Heart right ventricle (tissue), 16 donors: ENCODE data around the gene ACP1. TPM values are rescaled to one million over a fixed set of nuclear protein-coding genes. Genes with fewer than 3 reads are reported as not detected.

ENCODE experiments used
- ATAC-seq, 8 donors: fragments of 200-7000 bp; cut with Tn5 transposase; one replicate each; pipeline ENCODE4 v1.9.1; 2020; ENCODE audit warnings: mild to moderate bottlenecking in 8 of 8, moderate library complexity in 8 of 8, moderate number of reproducible peaks in 1 of 8
- DNase-seq, 2 donors: peaks; one replicate each; pipeline ENCODE4 v3.0.0-alpha.2; 2020
- H3K27ac ChIP-seq, 10 donors: fragments of 200-600 bp; sonication (generic) in 2 of 10; one replicate each; pipeline versions ENCODE4 v1.5.0 to v1.8.0; 2020 to 2022; ENCODE audit warnings: mild to moderate bottlenecking in 3 of 10
- H3K27me3 ChIP-seq, 7 donors: fragments of 200-600 bp; one replicate each; pipeline ENCODE4 v1.8.0; 2021 to 2022; ENCODE audit warnings: mild to moderate bottlenecking in 2 of 7
- H3K36me3 ChIP-seq, 9 donors: fragments of 200-600 bp; sonication (generic) in 1 of 9; one replicate each; pipeline versions ENCODE4 v1.5.0 to v1.8.0; 2020 to 2022; ENCODE audit warnings: mild to moderate bottlenecking in 2 of 9
- H3K4me1 ChIP-seq, 9 donors: fragments of 200-600 bp; sonication (generic) in 1 of 9; one replicate each; pipeline versions ENCODE4 v1.5.0 to v1.8.0; 2020 to 2022; ENCODE audit warnings: mild to moderate bottlenecking in 4 of 9
- H3K4me3 ChIP-seq, 10 donors: fragments of 200-600 bp; sonication (generic) in 2 of 10; one replicate each; pipeline versions ENCODE4 v1.5.0 to v1.8.0; 2020 to 2022; ENCODE audit warnings: mild to moderate bottlenecking in 7 of 10, moderate library complexity in 2 of 10
- H3K9me3 ChIP-seq, 11 donors: fragments of 200-600 bp in 10 of 11; sonication (generic) in 2 of 11; one replicate each; pipeline versions ENCODE4 v1.5.0 to v1.8.0; 2013 to 2022; ENCODE audit warnings: mild to moderate bottlenecking in 2 of 11, control low read depth in 1 of 11, moderate library complexity in 1 of 11
- WGBS, 2 donors: extraction: QIAGEN DNeasy Blood & Tissue Kit; methylation state at CpG; one replicate each; pipeline ENCODE4 v1.1.7; 2013; ENCODE audit warnings: inconsistent platforms in 1 of 2; 5-methylcytosine and 5-hydroxymethylcytosine counted together
- intact Hi-C, 10 donors: fragments of 100-400 bp; cut with DNase I; formaldehyde crosslinking; loops; one replicate each; pipeline versions ENCODE4 v1.11.1 to v1.14.2; 2022
- polyA plus RNA-seq, 2 donors: library from polyadenylated mRNA; stranded (reverse); fragments of 200-250 nt; gene quantifications; one replicate each; pipeline ENCODE4 v1.2.3, GENCODE V29; 2013
- total RNA-seq, 10 donors: library from RNA; stranded (reverse); fragmentation: NEBNext Ultra II Directional in 3 of 10; extraction: Animal tissue kit (Norgen Biotek cat#: 25700) in 3 of 10; gene quantifications; one replicate each; pipeline versions ENCODE4 v1.2.1 to v1.2.4, GENCODE V29; 2021 to 2023
- TF ChIP-seq, protein P1 (sequence below), 9 donors: fragments of 200-600 bp; sonication (generic) in 2 of 9; IDR thresholded peaks; one replicate each; pipeline versions ENCODE4 v1.5.0 to v1.8.0; 2021 to 2022; ENCODE audit warnings: antibody characterized with exemption in 9 of 9, mild to moderate bottlenecking in 5 of 9, moderate library complexity in 1 of 9
- donor health status: Arrhythmogenic right ventricular cardiomyopathy.
- donor health status: ischemic (EF 13 %, LVEDD 7.1; RV severe dilation, severe dysfunction).
- donor health status: healthy with polysubstance abuse.
- donor health status: DM: no; HTN: yes; CAD: no.
- donor health status: DM: no; HTN: no; CAD: no.
- donor health status: ischemic (EF 25% LVEDD 6.9; RV normal size, moderate dysfunction).
- donor health status: ischemic (EF 25% LVEDD 5.7; RV mildly dilated, moderate dysfunction).
- donor health status: healthy.
- donor health status: DM: yes; HTN: yes; CAD: no.
- donor health status: Ischemic cardiomyopathy.
- donor health status: ischemic (EF 35%, LVEDD 5.7; RV mildly dilated, moderate dysfunction).
- donor health status: nonischemic (EF 11% LVEDD 7.7; RV severe dilation, severe dysfunction).
- donor health status: DM: yes; HTN: yes; CAD: no.
- donor health status: PGD.
- donor health status: ischemic (EF 29% LVEDD 5.4; RV normal size, mild dysfunction).
- donor health status: nonischemic (EF 23%, LVEDD 6.1; RV moderate dilation, normal function).

The ACP1 gene
- total and polyA plus RNA-seq, 12 donors: 38.3 to 87.7 (median 65.2) TPM

DNA sequence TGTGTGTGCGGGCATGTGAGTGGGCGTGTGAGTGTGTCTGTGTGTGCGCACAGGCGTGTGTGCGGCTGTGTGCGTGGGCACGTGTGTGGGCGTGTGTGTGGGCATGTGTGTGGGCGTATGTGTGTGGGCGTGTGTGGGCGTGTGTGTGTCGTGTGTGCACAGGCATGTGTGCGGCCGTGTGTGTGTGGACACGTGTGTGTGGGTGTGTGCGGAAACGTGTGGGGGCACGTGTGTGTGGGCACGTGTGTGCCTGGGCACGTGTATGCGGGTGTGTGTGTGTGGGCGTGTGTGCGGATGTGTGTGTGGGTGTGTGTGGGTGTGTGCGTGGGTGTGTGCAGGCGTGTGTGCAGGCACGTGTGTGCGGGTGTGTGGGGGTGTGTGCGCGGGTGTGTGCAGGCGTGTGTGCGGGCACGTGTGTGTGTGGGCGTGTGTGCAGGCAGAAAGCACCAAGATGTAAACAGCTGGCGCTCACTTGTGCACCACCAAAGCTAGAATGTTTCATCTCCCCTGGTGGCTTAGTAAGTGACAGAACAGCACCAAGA is 54.4 kb downstream of the ACP1 start:
- Histone ChIP-seq H3K4me3 (no peak overlapping the region), H3K36me3 (no peaks in the 10 kb centered on the region), H3K27ac (no peak overlapping the region), H3K4me1 (peaks cover 0 to 5% (median 0%) of the 10 kb centered on the region in 9 donors), H3K9me3 (no peaks in the 10 kb centered on the region), H3K27me3 (peaks cover 0 to 18% (median 0%) of the 10 kb centered on the region in 7 donors)
- intact Hi-C loops: no loop called here
- DNase-seq (no peak), ATAC-seq (no peak)
- TF ChIP-seq, protein P1, sequence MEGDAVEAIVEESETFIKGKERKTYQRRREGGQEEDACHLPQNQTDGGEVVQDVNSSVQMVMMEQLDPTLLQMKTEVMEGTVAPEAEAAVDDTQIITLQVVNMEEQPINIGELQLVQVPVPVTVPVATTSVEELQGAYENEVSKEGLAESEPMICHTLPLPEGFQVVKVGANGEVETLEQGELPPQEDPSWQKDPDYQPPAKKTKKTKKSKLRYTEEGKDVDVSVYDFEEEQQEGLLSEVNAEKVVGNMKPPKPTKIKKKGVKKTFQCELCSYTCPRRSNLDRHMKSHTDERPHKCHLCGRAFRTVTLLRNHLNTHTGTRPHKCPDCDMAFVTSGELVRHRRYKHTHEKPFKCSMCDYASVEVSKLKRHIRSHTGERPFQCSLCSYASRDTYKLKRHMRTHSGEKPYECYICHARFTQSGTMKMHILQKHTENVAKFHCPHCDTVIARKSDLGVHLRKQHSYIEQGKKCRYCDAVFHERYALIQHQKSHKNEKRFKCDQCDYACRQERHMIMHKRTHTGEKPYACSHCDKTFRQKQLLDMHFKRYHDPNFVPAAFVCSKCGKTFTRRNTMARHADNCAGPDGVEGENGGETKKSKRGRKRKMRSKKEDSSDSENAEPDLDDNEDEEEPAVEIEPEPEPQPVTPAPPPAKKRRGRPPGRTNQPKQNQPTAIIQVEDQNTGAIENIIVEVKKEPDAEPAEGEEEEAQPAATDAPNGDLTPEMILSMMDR (IDR thresholded peaks at IDR 0.05): no peak
- 91 to 94% methylated on average over 33 to 34 of the region's 34 CpGs for WGBS, 2 donors

DNA sequence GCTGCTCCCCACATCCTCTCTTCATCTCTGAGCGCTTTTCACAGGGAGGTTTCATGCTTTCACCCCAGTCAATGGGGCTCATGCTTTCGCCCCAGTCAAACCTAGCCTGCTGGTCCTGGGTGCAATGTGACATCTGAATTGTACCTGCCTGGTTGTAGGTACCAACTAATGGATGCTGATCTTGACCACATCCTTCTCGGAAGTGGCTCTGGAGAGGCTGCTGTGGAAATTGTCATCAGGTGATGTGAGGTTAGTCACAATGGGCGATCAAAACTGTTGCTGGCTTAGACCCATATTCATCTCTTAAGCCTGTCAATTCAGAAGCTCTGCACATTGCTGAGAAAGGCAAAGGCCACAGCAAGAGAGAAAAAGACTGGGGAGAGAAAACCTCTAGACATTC is 55.8 kb downstream of the ACP1 start:
- 88 to 90% methylated on average over 4 of the region's 4 CpGs for WGBS, 2 donors
- TF ChIP-seq, protein P1 (IDR thresholded peaks at IDR 0.05): no peak
- Histone ChIP-seq H3K27ac (no peak overlapping the region), H3K27me3 (peaks cover 0 to 6% (median 0%) of the 10 kb centered on the region in 7 donors), H3K4me1 (peaks cover 0 to 5% (median 0%) of the 10 kb centered on the region in 9 donors), H3K9me3 (no peaks in the 10 kb centered on the region), H3K4me3 (no peak overlapping the region), H3K36me3 (no peaks in the 10 kb centered on the region)
- intact Hi-C loops: no loop called here
- no peak for ATAC-seq
- no peak for DNase-seq

DNA sequence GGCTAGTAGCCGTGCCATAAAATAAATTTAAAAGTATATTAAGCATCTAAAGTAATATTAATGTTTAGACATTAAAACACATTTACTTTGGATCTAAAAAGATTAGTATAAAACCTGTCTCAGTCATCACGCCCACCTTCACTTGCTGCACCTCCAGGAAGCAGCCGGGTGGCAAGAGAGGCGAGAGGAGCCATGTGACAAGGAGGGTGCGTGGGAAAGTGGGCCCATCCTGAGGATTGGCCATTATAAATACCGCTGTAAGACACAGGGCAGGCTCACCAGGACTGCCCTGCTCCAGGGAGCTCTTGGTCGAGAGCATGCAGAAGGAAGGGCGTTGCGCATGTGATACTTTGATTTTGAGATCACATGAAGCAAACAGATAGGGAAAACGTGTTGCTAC is 57.6 kb downstream of the ACP1 start:
- peaks cover 0 to 10% (median 0%) of the 10 kb centered on the region in 11 donors for H3K9me3 ChIP-seq
- no peak overlapping the region for H3K27ac ChIP-seq
- intact Hi-C loops: no loop called here
- WGBS, 2 donors: 70 to 75% methylated on average over 10 of the region's 10 CpGs
- no peaks in the 10 kb centered on the region for H3K4me1 ChIP-seq
- ATAC-seq: no peak
- H3K36me3 ChIP-seq: no peaks in the 10 kb centered on the region
- H3K4me3 ChIP-seq: no peak overlapping the region
- H3K27me3 ChIP-seq: peaks cover 0 to 4% (median 0%) of the 10 kb centered on the region in 7 donors
- TF ChIP-seq, protein P1 (IDR thresholded peaks at IDR 0.05): no peak
- no peak for DNase-seq

DNA sequence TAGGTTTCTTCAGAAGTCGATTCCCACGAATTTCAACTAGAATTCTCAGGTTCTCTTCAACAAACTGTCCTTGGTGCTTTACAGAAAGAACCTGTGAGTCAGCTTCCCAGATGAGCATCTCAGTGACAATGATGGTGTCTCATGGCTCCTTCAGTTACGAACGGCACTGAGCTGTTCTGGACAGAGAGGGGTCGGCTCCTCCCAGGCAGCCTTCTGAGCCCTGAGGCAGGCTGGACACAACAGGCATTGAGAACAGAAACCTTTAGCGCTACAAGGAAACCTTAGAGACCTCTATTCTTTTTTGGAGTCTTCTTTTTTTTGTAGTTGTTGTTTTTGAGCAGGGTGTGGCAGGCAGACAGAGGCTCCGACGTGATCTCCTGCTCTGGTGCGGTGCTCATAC is 58.3 kb downstream of the ACP1 start:
- TF ChIP-seq, protein P1 (IDR thresholded peaks at IDR 0.05): no peak

More for the DNA sequence above, 58.3 kb downstream of the ACP1 start:
- no peak overlapping the region for H3K4me3 ChIP-seq
- H3K27me3 ChIP-seq: peaks cover 0 to 4% (median 0%) of the 10 kb centered on the region in 7 donors
- intact Hi-C loops: no loop called here
- H3K36me3 ChIP-seq: no peaks in the 10 kb centered on the region
- no peak for ATAC-seq
- peaks cover 0 to 14% (median 0%) of the 10 kb centered on the region in 11 donors for H3K9me3 ChIP-seq
- no peak overlapping the region for H3K27ac ChIP-seq
- DNase-seq: no peak
- no peaks in the 10 kb centered on the region for H3K4me1 ChIP-seq
- 80 to 85% methylated on average over 9 of the region's 9 CpGs for WGBS, 2 donors

Other genes with a start within 250 kb of the ACP1 start
- 1 to 10 TPM; 1.7 to 5.2 (median 3.0) TPM for gene FAM110C, start 218.4 kb upstream of the ACP1 start, total RNA-seq
- under 1 TPM; 0.66 to 0.68 TPM for gene FAM110C, start 218.4 kb upstream of the ACP1 start, polyA plus RNA-seq
- 10 to 100 TPM in 4 of 10 donors, 1 to 10 TPM in 6; 8.5 to 12.6 (median 9.3) TPM for gene SH3YL1, start 915 bp upstream of the ACP1 start, total RNA-seq
- 10 to 100 TPM in 1 of 2 donors, 1 to 10 TPM in 1; 7.6 to 39.1 TPM for gene SH3YL1, start 915 bp upstream of the ACP1 start, polyA plus RNA-seq
- gene ALKAL2, start 23.1 kb downstream of the ACP1 start, total RNA-seq: 1 to 10 TPM in 5 of 10 donors, under 1 TPM in 4, not detected in 1; 0.23 to 7.9 (median 1.3) TPM
- 1 to 10 TPM in 1 of 2 donors, under 1 TPM in 1; 0.73 to 1.3 TPM for gene ALKAL2, start 23.1 kb downstream of the ACP1 start, polyA plus RNA-seq